NCI-H1694 treated with DMSO at 0.1 percent for 48 hours (cell line): ENCODE results near the gene KANSL1L.
A peak's percentile ranks its signal among the peaks of the same experiment; 100 is the strongest.

ENCODE experiments used
- DNase-seq: peaks from one replicate; lab custom pipeline; 2025; lab: John Stamatoyannopoulos, UW

KANSL1L gene

DNA sequence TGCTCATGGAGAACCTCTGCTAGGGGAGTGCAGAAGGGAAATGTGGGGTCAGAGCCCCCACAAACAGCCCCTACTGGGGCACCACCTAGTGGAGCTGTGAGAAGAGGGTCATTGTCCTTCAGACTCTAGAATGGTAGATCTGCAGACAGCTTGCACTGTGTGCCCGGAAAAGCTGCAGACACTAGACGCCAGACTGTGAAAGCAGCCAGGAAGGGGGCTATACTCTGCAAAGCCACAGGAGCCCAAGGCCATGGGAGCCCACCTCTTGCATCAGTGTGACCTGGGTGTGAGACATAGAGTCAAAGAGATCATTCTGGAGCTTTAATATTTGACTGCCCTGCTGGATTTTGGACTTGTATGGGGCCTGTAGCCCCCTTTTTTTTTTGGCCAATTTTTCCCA is 107.9 kb downstream of the KANSL1L start:
- DNase-seq: no peak

DNA sequence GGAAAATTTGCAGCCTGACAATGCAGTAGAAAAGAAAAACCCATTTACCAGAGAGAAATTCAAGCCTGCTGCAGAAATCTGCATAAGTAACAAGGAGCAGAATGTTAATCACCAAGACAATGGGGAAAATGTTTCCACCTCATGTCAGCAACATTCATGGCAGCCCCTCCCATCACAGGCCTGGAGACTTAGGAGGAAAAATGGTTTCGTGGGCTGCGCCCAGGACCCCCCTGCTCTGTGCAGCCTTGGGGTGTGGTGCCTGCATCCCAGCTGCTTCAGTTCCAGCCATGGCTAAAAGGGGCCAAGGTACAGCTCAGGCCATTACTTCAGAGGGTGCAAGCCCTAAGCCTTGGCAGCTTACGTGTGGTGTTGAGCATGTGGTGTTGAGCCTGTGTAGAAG is 115.4 kb downstream of the KANSL1L start:
- no peak for DNase-seq

GRCh38 chr2:210054696-210055095 is 116.5 kb downstream of the KANSL1L start:
- no peak for DNase-seq

- DNase-seq: no peak
Measured at GRCh38 chr2:210050885-210051284, 120.3 kb downstream of the KANSL1L start.

GRCh38 chr2:210049831-210050230 is 121.4 kb downstream of the KANSL1L start:
- DNase-seq: no peak

GRCh38 chr2:210046851-210047500 is 124.2 kb downstream of the KANSL1L start:
- no peak for DNase-seq

DNA sequence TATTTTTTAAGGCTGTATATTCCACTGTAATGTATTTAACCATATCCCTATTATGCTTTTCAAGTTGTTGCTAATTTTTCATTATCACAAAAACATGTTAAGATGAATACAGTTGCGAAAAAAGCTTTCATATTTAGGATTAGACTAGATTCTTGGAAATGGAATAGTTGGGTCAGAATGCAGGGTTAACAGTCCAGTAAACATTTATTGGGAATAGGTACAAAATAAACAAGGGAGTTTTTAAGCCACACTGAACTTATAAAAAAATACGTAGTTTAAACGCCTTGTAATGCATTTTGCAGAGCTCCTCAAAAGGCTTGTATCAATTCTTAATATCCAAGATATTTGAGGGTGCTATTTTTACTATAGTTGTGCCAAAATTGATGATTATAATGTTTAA is 133.1 kb downstream of the KANSL1L start:
- DNase-seq: no peak

DNA sequence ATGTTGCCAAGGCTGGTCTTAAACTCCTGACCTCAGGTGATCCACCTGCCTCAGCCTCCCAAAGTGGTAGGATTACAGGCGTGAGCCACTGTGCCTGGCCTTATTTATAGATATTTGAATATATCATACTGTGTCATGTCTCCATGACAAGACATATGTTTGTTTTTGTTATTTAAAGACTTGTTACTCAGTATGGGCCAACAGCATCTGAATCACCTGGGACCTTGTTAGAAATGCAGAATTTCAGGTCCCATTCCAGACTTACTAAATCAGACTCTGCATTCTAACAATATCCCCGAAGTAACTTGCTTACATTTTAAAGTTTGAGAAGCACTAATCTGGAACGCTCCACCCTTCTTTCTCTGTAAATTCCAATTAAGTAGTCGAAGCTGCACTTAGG is 135.5 kb downstream of the KANSL1L start:
- no peak for DNase-seq

DNA sequence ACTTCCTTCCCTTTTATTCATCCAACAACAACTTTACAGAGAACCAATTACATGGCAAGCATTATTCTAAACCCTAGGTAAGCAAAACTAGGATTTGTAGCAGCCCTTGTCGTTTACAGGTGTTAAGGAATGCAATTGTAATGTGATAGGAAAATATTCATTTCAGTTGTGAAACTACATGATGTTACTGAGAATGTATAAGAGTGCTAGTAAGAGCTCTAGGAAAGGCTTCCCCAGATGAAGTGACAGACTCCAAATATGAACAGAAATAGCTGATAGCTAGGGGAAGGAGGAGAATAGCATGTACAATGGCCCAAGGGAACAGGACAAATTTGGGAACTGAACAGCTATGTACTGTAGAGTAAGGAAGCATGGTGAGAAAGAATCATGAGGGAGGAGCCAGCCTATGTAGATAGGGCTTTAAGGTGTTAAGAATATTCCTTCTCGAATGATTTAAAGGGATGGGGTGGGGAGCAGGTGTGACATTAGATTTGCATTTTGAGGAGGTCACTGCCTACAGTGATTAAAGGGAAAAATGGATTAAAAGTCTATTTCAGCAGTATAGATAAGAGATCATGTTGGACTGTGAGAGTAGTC is 137.0 kb downstream of the KANSL1L start:
- no peak for DNase-seq

DNA sequence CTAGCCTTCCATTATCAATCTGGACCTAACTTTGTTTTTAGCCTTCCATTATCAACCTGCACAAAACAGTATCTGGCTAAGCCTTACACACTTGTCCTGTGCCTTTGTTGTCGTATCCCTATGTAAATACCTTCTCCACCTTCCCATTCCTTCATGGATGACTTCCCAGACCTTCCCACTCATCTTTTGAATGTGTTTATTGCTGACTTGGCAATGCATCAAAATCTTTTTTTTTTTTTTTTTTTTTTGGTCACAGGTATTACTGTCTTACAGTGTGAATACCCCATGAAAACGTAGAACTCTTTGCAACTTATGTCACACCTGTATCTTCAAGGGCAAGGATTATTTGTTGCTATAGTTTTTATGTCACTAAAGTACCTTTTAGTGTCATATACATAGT is 143.0 kb downstream of the KANSL1L start:
- no peak for DNase-seq

DNA sequence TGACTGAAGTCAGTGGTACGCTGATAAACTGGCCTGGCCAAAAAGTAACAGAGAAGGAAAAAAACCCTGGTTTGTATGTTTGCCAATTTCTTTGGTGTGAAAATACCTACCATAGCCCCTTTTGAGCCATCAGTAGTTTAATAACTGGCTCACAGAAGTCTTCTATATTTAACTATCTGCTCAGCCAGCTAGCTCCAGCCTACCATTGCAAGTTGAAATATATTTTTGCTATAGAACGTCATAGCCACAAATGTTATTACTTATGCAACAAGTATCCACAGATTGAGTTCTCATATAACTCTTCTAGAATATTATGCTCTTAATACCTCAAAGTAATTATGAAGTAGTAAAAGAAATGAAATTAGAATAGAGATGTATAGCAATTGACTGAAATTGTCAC is 143.6 kb downstream of the KANSL1L start:
- DNase-seq: no peak

GRCh38 chr2:210022824-210023223 is 148.4 kb downstream of the KANSL1L start:
- DNase-seq: no peak

DNA sequence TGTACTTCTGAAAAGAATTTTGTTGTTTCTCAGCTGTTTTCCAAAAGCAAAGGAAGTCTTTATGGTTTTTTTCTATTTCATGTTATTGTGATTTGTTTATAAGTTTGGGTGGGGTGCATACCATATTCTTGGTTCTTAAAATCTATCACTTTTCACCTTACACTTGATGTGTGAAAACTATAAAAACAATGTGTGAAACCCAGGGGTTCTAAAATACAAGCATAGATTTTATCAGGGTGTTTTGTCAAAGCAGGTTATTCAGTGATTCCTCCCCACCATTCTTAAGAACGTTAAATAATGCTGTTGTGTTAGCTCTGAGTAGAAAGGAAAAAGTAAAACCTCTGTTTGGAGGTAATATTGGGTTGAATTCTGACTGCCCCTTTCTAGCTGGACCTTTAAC is 151.1 kb downstream of the KANSL1L start:
- no peak for DNase-seq

- no peak for DNase-seq
Measured at GRCh38 chr2:210009896-210010295, 161.3 kb downstream of the KANSL1L start.

DNA sequence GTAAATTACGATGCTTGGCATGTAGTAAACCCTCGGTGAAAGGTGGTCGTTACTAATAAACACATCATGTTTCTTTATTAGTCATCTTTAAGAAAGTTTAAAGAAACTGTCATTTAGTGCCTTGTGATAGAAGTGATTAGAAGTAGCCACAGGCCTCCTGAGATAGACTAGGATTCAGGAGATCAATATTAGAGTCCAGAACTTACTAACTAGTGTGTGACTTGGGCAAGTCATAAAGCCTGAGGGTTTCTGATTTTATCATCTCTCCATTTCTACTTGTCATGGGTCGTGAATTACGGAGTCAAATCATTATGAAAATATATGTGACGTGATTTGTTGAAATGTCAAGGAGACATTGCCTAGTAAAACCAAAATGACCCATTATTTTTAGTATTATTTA is 162.1 kb downstream of the KANSL1L start:
- no peak for DNase-seq

DNA sequence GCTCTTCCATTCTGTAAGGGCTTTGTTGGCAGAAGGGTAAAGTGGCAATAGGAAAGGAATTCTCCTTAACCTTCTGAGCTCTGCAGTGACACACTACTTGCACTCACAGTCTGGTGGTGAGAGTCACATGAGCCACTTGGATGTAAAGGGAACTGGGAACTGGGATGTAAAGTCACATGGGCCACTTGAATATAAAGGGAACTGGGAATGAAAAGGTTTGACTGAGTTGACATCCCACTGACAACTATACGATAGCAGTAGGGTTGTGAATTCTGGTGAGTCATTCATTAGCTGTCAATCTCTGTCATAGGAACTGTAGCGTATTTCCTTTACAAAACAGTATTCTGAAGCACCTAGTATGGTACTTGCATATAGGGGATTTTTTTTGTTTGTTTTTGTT is 163.3 kb downstream of the KANSL1L start:
- DNase-seq: no peak

GRCh38 chr2:210004881-210005280 is 166.3 kb downstream of the KANSL1L start:
- DNase-seq: no peak

GRCh38 chr2:210003359-210003758 is 167.8 kb downstream of the KANSL1L start:
- no peak for DNase-seq

DNA sequence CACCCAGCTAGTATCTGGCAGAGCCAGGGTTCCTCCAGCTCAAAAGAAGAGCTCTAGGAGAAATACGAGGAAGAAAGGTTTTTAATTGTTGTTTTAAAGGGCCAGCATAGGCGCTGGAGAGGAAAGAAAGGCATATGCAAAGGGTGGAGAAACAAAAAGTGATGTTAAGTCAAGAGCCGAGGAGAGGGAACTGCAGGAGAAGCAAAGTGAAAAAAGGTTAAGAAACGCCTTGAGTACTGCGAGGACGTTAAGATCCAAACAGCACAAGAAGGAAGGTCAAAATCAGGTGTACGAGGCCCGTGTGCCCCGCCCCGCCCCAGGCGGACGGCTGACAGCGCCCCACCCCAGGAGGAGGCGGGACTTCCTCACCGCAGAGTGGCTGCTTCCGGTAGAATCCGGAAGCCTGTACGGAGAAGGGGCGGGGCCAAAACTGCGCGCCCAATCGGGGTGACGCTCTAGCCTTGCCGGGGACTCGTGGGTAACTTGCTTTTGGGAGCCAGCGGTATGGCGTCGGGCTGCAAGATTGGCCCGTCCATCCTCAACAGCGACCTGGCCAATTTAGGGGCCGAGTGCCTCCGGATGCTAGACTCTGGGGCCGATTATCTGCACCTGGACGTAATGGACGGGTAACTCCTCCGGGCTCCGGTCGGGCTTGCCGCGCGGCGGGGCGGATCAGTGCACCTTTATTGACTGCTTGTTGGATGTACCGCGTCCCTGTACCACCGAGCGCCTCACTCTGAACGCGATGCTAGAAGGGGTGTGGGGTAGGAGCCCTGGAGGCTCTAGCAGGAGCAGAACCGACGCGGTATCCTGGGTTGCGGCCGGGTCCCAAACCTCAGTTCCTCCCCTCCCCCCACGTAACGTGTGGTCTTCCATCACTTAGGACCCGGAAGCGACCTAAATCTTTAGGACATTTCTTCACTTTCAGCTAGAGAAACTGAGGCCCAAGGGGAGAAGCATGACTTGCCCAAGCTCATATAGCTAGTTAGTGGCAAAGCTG is 168.8 kb downstream of the KANSL1L start, which contains the start of gene RPE:
Gene RPE, plus strand, starts transcription at position 481 of the 1,000 bp plus-strand sequence. Its CDS starts 24 bp downstream, at position 505.
- DNase-seq: peak; percentile 94

DNA sequence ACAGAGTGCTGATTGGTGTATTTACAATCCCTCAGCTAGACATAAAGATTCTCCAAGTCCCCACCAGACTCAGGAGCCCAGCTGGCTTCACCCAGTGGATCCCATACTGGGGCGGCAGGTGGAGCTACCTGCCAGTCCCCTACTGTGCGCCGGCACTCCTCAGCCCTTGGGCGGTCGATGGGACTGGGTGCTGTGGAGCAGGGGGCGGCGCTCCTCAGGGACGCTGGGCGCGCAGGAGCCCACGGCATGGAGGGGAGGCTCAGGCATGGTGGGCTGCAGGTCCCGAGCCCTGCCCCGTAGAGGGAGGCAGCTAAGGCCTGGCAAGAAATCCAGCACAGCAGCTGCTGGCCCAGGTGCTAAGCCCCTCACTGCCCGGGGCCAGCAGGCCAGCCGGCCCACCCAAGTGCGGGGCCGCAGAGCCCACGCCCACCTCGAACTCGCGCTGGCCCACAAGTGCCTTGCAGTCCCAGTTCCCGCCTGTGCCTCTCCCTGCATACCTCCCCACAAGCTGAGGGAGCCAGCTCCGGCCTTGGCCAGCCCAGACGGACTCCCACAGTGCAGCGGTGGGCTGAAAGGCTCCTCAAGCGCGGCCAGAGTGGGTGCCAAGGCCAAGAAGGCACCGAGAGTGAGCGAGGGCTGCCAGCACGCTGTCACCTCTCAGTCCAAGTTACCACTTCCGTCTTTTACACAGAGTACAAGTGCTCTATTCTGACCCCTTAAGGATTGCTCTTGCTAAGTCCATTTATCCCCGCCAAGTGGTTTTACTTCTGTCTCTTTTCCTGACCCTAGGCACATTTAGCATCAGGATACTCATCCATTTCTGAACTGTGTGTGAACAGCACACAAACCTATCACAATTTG is 170.5 kb downstream of the KANSL1L start:
- no peak for DNase-seq

DNA sequence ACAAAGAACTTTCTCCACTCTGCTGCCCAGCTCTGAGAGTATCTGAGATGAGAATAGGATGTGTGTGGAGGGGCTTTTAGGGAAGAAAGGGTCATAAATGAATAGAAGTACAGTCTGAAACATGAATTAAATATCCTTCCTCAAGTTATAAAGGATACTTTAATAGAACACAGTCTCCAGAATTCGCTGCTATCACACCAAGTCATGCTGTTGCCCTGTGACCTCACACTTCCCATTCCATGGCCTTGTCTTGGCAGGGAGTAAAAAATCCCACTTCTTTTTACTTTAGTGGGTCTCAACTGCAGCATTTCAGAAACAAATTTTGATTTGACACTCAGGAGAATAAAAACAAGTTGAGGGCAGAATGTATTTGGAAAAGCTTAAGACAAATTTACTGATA is 172.6 kb downstream of the KANSL1L start:
- DNase-seq: no peak

DNA sequence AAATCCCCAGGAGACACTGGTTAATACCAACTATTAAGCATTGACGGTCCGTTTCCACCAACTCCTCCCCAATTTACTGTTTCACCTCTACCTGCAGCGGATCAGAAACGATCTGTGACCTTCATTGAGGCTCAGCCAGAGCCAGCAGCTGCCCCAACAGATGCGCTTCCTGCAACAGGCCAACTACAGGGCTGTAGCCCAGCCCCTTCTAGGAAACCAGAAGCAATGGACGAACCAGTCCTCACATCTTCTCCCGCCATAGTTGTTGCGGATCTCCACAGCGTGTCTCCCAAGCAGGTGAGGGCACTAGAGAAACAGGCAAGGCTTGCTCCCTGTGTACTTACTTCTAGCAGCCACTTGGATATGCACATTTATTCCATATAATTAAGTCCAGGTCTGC is 177.2 kb downstream of the KANSL1L start:
- DNase-seq: no peak
